GM18502 (cell line): ENCODE data around the gene ZNF697.
"Not testable (repeated sequence)": the region's sequence is repeated elsewhere in the genome, so short reads cannot be mapped to it uniquely, and the experiment has no call there.

Source experiments
- ATAC-seq: cut with Tn5 transposase; IDR thresholded peaks from one replicate; pipeline ENCODE4 v1.9.1; 2021; ENCODE audit warnings: mild to moderate bottlenecking; ENCODE audit not compliant: unreplicated experiment, poor library complexity

ZNF697 gene

GRCh38 chr1:119647734-119648619 lies at the start of gene ZNF697:
ZNF697 (minus strand) TSS chr1:119648266; CDS start chr1:119626100, 22,166 bp downstream.
- ATAC-seq = peak; percentile 78

GRCh38 chr1:119697598-119697997 lies 49.5 kb upstream of the ZNF697 start:
- ATAC-seq = no peak

GRCh38 chr1:119696863-119697262 lies 48.8 kb upstream of the ZNF697 start:
- ATAC-seq = not testable (repeated sequence)

GRCh38 chr1:119689511-119689910 lies 41.4 kb upstream of the ZNF697 start:
- no peak for ATAC-seq

GRCh38 chr1:119688810-119689209 lies 40.7 kb upstream of the ZNF697 start:
- no peak for ATAC-seq

GRCh38 chr1:119687434-119688079 lies 39.5 kb upstream of the ZNF697 start:
- no peak for ATAC-seq

- no peak for ATAC-seq
Measured at GRCh38 chr1:119686661-119687060, 38.6 kb upstream of the ZNF697 start.

- ATAC-seq = no peak
Measured at GRCh38 chr1:119683893-119684292, 35.8 kb upstream of the ZNF697 start.

- no peak for ATAC-seq
Measured at GRCh38 chr1:119682141-119682540, 34.1 kb upstream of the ZNF697 start.

GRCh38 chr1:119681560-119681959 lies 33.5 kb upstream of the ZNF697 start:
- no peak for ATAC-seq

- no peak for ATAC-seq
Measured at GRCh38 chr1:119680723-119681122, 32.7 kb upstream of the ZNF697 start.

- no peak for ATAC-seq
Measured at GRCh38 chr1:119680193-119680592, 32.1 kb upstream of the ZNF697 start.

GRCh38 chr1:119679223-119679622 lies 31.2 kb upstream of the ZNF697 start:
- ATAC-seq = no peak

GRCh38 chr1:119676571-119677206 lies 28.6 kb upstream of the ZNF697 start:
- no peak for ATAC-seq

- ATAC-seq = peak; percentile 67
Measured at GRCh38 chr1:119675349-119676345, 27.6 kb upstream of the ZNF697 start.

GRCh38 chr1:119674835-119675289 lies 26.8 kb upstream of the ZNF697 start:
- peak; percentile 74 for ATAC-seq

- no peak for ATAC-seq
Measured at GRCh38 chr1:119674111-119674526, 26.1 kb upstream of the ZNF697 start.

- no peak for ATAC-seq
Measured at GRCh38 chr1:119673171-119673940, 25.3 kb upstream of the ZNF697 start.

- no peak for ATAC-seq
Measured at GRCh38 chr1:119670898-119671297, 22.8 kb upstream of the ZNF697 start.
